Measurements from ENCODE around the gene OSM.
A peak's percentile ranks its signal among the peaks of the same experiment; 100 is the strongest.

Gene OSM

GRCh38 chr22:30285846-30286200 is 19.2 kb upstream of the OSM start:
- no peak for DNase-seq (ENCODE audit: low read depth in 2 of 2, low spot score in 1 of 2)

DNA sequence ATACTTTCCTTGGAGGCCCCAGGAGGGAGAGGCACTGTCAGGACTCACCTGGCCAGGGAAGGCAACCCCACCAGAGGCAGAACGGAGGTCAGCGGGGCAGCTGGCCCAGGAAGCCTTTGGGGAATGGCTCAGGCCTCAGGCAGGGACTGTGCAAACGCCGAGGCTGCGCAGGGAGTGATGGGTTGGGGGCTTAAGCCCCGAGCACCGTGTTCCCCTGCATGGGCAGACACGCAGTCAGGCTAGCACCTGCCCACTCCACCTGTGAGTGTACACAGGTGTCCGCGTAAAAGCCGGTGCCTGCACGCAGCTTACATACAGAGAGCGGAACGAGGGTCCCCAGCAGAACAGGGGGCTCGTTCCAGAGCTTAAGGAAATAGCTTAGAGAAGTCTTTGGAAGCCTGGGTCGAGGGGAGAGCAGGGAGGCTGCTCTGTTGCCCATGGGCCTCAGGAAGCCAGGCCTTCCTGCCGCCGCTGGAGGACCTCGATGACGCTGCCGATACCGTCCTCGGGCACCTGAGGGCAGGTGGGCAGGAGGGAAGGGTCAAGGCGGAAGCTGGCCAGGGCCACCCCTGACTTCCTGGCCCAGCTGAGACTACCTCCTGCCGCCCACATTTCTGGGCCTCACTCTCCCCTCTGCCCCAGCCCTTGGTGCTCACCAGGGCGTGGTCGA is 18.7 kb upstream of the OSM start:
- DNase-seq (ENCODE audit: low read depth in 2 of 2, low spot score in 1 of 2) = no peak

- no peak for DNase-seq (ENCODE audit: low read depth in 2 of 2, low spot score in 1 of 2)
Observed at GRCh38 chr22:30284666-30285065, 18.0 kb upstream of the OSM start.

DNA sequence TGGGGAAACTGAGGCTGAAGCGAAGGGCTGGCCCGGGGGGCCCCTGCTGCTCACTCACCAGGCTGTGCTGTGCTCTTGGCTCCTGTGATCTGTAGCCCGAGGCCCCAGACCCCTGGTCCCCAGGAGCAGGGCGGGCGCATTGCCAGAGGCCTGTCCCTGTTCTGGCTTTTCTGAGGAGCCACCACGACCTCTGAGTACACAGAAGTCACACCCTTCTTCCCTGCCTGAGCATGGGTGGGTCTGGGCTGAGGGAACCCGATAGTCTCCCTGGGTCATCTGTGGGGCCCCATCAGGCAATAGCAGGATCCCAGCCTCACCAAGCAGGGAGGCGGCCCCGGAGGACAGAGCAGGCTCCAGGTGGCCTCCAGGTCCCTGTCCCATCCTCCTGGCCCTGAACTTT is 17.5 kb upstream of the OSM start:
- no peak for DNase-seq (ENCODE audit: low read depth in 2 of 2, low spot score in 1 of 2)

- DNase-seq (ENCODE audit: low read depth in 2 of 2, low spot score in 1 of 2) = no peak
Observed at GRCh38 chr22:30283342-30283741, 16.7 kb upstream of the OSM start.

GRCh38 chr22:30282616-30283046 is 16.0 kb upstream of the OSM start:
- no peak for DNase-seq (ENCODE audit: low read depth in 2 of 2, low spot score in 1 of 2)

GRCh38 chr22:30280505-30280904 is 13.9 kb upstream of the OSM start:
- DNase-seq (ENCODE audit: low read depth in 2 of 2, low spot score in 1 of 2) = no peak

GRCh38 chr22:30279932-30280331 is 13.3 kb upstream of the OSM start:
- DNase-seq (ENCODE audit: low read depth in 2 of 2, low spot score in 1 of 2) = no peak

- DNase-seq (ENCODE audit: low read depth in 2 of 2, low spot score in 1 of 2) = no peak
Observed at GRCh38 chr22:30279046-30279788, 12.6 kb upstream of the OSM start.

- DNase-seq (ENCODE audit: low read depth in 2 of 2, low spot score in 1 of 2) = no peak
Observed at GRCh38 chr22:30277547-30278344, 11.1 kb upstream of the OSM start.

DNA sequence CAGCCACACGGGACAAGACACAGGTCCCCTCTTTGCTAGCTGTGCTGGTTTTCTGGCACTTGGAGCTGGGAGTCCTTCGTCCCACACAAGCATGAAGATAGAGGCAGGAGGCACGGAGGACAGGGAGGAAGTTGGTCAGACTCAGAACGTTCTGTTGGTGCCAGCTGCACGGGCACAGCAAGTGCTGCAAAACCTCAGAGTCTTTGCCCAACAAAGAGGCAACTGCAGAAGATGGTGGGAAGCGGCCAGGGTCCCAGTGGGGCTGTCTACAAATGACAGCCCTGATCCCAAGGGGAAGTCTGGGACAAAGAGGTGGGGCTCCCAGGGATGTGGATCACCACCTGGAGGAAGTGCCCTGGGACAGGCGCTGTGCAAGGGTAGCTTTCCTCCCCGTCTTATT is 9.4 kb upstream of the OSM start:
- no peak for DNase-seq (ENCODE audit: low read depth in 2 of 2, low spot score in 1 of 2)

DNA sequence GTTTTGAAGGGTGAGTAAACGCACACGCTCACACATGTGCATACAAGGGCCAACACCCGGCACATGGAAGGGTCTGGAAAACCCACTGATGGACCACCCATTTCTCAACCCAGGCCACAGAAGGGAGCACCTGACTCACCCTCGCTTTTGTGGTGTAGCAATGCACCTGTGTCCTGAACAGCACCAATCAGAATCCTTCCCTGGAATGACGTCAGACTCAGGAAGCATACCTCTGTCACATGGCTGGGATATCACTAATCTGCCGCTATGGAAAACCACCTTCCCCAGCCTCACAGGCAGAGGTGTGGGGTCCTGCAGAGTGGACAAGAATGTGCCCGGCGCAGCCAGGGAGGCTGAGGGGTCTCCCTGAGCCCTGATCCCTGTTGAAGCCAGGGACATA is 9.0 kb upstream of the OSM start:
- DNase-seq (ENCODE audit: low read depth in 2 of 2, low spot score in 1 of 2) = no peak

GRCh38 chr22:30274437-30274812 is 7.8 kb upstream of the OSM start:
- DNase-seq (ENCODE audit: low read depth in 2 of 2, low spot score in 1 of 2) = no peak

GRCh38 chr22:30273711-30274436 is 7.2 kb upstream of the OSM start:
- DNase-seq (ENCODE audit: low read depth in 2 of 2, low spot score in 1 of 2) = no peak

- DNase-seq (ENCODE audit: low read depth in 2 of 2, low spot score in 1 of 2) = no peak
Observed at GRCh38 chr22:30272781-30273601, 6.3 kb upstream of the OSM start.

DNA sequence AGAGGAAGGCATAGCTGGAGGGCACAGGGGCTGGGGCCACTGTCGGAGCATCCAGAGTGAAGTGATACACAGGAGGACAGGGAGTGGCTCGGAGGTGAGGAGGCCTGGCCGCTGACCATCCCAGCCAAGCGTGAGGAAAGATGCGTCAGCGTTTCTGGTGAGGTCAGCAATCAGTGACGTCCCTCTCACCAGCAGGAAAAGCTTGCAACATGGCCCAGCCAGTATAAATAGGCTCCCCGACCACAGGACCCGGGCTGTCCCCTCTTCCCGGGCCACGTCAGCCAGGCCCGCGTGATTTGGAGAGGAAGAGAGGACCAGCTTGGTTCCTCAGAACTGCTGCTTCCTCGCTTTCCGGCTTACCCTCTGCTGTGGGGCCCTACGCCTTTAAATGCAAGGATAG is 4.2 kb upstream of the OSM start:
- DNase-seq (ENCODE audit: low read depth in 2 of 2, low spot score in 1 of 2) = no peak

DNA sequence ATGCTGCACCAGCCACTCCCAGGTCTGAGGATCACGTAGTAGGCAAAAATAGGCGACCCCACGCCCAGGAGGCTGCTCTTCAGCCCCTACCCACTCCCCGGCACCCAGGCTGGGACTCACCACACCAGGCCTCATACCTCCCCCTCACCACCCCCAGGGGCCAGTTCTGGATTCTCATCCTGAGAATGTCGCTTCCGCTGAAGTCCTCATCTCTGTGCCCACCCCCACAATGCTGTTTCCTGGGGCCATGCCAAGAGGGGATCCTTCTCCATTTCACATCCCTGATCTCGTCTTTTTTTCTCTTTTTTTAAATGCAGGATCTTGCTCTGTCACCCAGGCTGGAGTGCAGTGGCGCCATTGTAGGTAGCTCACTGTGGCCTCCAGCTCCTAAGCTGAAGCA is 1.7 kb upstream of the OSM start:
- no peak for DNase-seq (ENCODE audit: low read depth in 2 of 2, low spot score in 1 of 2)

DNA sequence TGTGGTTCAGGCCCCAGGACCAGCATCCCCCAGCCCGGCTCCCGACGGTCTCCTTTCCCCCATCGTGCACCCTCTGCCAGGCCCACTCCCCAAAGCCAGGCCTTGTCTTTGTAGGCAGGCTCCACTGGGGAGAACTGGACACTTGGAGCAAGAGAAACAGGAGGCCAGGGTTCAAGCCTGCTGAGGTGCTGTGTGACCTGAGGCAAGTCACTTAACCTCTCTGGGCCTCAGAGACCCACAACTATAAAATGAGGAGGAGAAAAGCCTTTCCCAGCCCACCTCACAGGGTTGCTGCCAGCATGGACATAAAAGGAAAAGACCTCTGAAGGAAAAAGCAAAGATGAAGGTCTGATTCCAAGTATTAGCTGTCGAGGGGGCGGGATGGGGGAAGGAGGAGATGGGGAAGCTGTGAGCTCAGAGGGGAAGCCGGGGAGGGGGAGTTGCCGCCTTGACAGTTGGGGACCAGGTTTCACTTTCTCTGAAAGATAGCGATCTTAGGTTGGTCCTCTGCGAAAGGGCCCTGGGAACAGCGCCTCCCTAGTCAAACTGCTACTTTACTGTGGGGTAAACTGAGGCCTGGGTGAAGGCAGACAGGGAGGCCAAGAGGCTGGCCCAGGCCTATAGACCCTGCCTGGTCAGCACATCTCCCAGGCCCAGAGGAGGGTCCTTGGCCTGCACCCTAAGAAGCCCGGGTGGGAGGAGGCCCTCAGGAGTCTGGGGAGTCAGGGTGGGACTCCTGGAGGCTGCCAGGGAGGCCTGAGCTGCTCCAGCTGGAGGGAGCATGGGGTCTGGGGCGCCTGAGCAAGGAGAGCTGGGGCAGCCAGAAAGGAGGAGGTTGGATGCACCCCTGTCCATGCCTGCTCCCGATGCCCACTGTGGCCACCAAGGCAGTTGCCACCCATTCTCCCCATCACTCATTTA is 991 bp upstream of the OSM start:
- DNase-seq (ENCODE audit: low read depth in 2 of 2, low spot score in 1 of 2) = no peak

DNA sequence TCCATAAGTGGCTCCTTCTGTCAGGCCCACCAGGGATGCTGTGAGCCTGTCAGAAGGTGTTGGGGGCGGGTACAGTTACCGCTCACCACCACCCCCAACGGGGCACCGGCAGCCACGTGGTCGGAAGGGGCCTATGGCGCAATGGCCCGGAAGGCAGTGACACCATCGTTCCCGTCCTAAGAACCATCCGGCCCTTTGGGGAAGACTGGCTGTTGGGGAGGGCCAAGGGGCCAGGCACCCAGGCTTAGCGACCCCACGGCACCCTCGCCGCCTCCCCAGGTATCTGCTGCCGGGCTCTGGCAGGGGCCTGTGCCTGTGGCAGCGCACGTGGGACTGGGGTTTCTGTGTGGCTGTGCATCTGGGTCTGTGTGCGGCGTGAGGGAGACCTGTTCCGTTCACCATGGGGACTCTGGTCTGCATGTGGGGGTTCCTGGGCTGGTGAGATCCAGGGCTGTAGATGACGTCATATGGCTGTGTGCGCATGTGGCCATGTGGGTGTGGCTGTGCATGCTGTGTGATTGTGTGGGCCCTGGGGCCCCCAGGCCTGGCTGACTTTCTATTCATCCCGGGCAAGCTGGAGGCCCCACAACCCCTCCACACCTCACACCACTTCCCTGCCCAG is 717 bp downstream of the OSM start:
- peak; percentile 45 to 70 for DNase-seq (ENCODE audit: low read depth in 2 of 2, low spot score in 1 of 2)
